Keratinocyte (primary cell): ENCODE results near the gene LGALS13. TPM values are rescaled to one million over a fixed set of nuclear protein-coding genes. Genes with fewer than 3 reads are reported as not detected.

Experiments
- DNase-seq: peaks from one replicate; pipeline ENCODE4 v3.0.0-alpha.2; 2011; ENCODE audit warnings: low read depth, missing footprints, low spot score
- FAIRE-seq: peaks from 2 replicates; lab custom pipeline; 2011; peaks lifted over from hg19 to GRCh38; lab: Jason Lieb, UNC
- H2AFZ ChIP-seq: 2 replicates; pipeline ENCODE4 v1.6.0; 2012; ENCODE audit warnings: low read length, control low read depth, inconsistent platforms; ENCODE audit not compliant: control insufficient read depth
- H3K27ac ChIP-seq: 2 replicates; pipeline ENCODE4 v1.5.1; 2011; ENCODE audit warnings: low read length; ENCODE audit not compliant: control insufficient read depth, insufficient read depth
- H3K27me3 ChIP-seq: 3 replicates; pipeline ENCODE4 v1.6.0; 2011; ENCODE audit warnings: low read length; ENCODE audit not compliant: control insufficient read depth, insufficient read depth; ENCODE audit errors: extremely low read depth
- H3K36me3 ChIP-seq, 2 experiments: 2 replicates in 1 of 2; 3 replicates in 1 of 2; pipeline ENCODE4 v1.5.1; 2011; ENCODE audit warnings: low read length in 2 of 2, mild to moderate bottlenecking in 1 of 2; ENCODE audit not compliant: control insufficient read depth in 2 of 2, insufficient read depth in 2 of 2; ENCODE audit errors: extremely low read depth in 1 of 2
- H3K4me1 ChIP-seq: 3 replicates; pipeline ENCODE4 v1.5.1; 2011; ENCODE audit warnings: low read length; ENCODE audit not compliant: control insufficient read depth, insufficient read depth; ENCODE audit errors: extremely low read depth
- H3K4me2 ChIP-seq: 3 replicates; pipeline ENCODE4 v1.6.0; 2011; ENCODE audit warnings: low read depth, low read length; ENCODE audit not compliant: control insufficient read depth, insufficient read depth; ENCODE audit errors: extremely low read depth
- H3K4me3 ChIP-seq, 3 experiments: fragments of 200-600 bp in 1 of 3; sonication (generic) in 1 of 3; 2 replicates in 2 of 3; 3 replicates in 1 of 3; pipeline ENCODE4 v1.5.1; 2011 to 2016; ENCODE audit warnings: low read length in 3 of 3, mild to moderate bottlenecking in 3 of 3, control low read depth in 2 of 3, inconsistent platforms in 1 of 3, low read depth in 1 of 3, mixed read lengths in 1 of 3, mixed run types in 1 of 3, moderate library complexity in 1 of 3; ENCODE audit not compliant: control insufficient read depth in 2 of 3, insufficient read depth in 2 of 3; ENCODE audit errors: extremely low read depth in 1 of 3
- H3K79me2 ChIP-seq: 2 replicates; pipeline ENCODE4 v1.6.0; 2012; ENCODE audit warnings: low read length; ENCODE audit not compliant: control insufficient read depth, insufficient read depth
- H3K9ac ChIP-seq: 3 replicates; pipeline ENCODE4 v1.6.0; 2011; ENCODE audit warnings: low read length; ENCODE audit not compliant: control insufficient read depth, insufficient read depth; ENCODE audit errors: extremely low read depth
- H3K9me1 ChIP-seq: 3 replicates; pipeline ENCODE4 v1.6.0; 2011; ENCODE audit warnings: low read length; ENCODE audit not compliant: control insufficient read depth, insufficient read depth; ENCODE audit errors: extremely low read depth
- H3K9me3 ChIP-seq: 2 replicates; pipeline ENCODE4 v1.5.1; 2012; ENCODE audit warnings: low read depth, low read length; ENCODE audit not compliant: control insufficient read depth
- H4K20me1 ChIP-seq: 3 replicates; pipeline ENCODE4 v1.6.0; 2011; ENCODE audit warnings: low read length; ENCODE audit not compliant: control insufficient read depth, insufficient read depth; ENCODE audit errors: extremely low read depth
- EZH2 ChIP-seq: IDR thresholded peaks from one replicate; pipeline ENCODE4 v1.6.1; 2012; ENCODE audit warnings: inconsistent platforms, mild to moderate bottlenecking, low read length, moderate library complexity
- dilution Hi-C: fragments of 300-500 bp; cut with MboI; formaldehyde crosslinking; loops from one replicate; pipeline ENCODE4 v1.7.0; 2020; ENCODE audit warnings: low sequenced_read_pairs; ENCODE audit not compliant: extremely low pct_ligation_motif_present
- polyA plus RNA-seq, 5 experiments: library from polyadenylated mRNA; depleted of rRNA in 3 of 5; stranded (reverse) in 3 of 5; stranded (forward) in 1 of 5; unstranded in 1 of 5; fragments of >200 nt; gene quantifications; 1 replicate in 1 of 5; 2 replicates in 3 of 5; 3 replicates in 1 of 5; pipeline versions ENCODE4 v1.2.1 to v1.2.3, GENCODE V29; 2011 to 2012; ENCODE audit warnings: missing spikeins in 2 of 5, low read depth in 1 of 5, low replicate concordance in 1 of 5
- TF ChIP-seq, protein P1 (sequence below), 3 experiments: IDR thresholded peaks in 1 of 3; conservative IDR thresholded peaks in 1 of 3; optimal IDR thresholded peaks in 1 of 3; 2 replicates in 2 of 3; 3 replicates in 1 of 3; pipeline versions ENCODE3 to v1.5.1; 2011; ENCODE audit warnings: low read length in 3 of 3, mild to moderate bottlenecking in 3 of 3, moderate library complexity in 2 of 3, control low read depth in 1 of 3, inconsistent platforms in 1 of 3; ENCODE audit not compliant: insufficient read depth in 2 of 3; ENCODE audit errors: extremely low read depth in 1 of 3

Gene LGALS13
- polyA plus RNA-seq, 1 donor (not counting 4 experiments of a cell fraction or from before 2014, with no cell fraction given) = not detected

DNA sequence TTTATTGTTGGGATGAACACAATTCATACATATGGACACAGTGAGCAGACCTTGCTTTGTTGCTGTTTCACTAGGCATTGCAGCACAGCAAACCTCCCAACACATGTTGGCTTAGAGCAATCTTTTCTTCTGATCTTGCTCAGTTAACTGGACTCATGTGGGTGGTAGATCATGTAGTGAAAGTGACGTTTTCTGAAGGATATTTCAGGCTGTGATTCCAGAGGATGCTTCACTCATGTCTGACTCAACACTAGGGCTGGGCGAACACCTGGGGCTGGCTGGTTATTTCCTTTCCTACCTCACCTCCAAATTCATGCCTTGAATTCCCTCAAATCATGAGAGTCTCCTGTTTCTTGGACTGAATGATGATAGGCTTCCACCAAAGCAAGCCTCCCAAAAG, 14.3 kb upstream of the LGALS13 start:
- H3K79me2 ChIP-seq = no peaks in the 10 kb centered on the region
- no peak overlapping the region for H3K9ac ChIP-seq
- no peak overlapping the region for H3K4me3 ChIP-seq
- no peak overlapping the region for H3K27ac ChIP-seq
- H3K4me2 ChIP-seq = no peak overlapping the region
- dilution Hi-C loops = no loop called here
- no peaks in the 10 kb centered on the region for H3K36me3 ChIP-seq
- H3K9me1 ChIP-seq = no peaks in the 10 kb centered on the region
- H3K9me3 ChIP-seq = no peaks in the 10 kb centered on the region
- H2AFZ ChIP-seq = no peak overlapping the region
- peaks cover 3% of the 10 kb centered on the region for H3K4me1 ChIP-seq
- DNase-seq (no peak), FAIRE-seq (no peak)
- no peaks in the 10 kb centered on the region for H4K20me1 ChIP-seq
- no peak for TF ChIP-seq EZH2
- TF ChIP-seq, protein P1, sequence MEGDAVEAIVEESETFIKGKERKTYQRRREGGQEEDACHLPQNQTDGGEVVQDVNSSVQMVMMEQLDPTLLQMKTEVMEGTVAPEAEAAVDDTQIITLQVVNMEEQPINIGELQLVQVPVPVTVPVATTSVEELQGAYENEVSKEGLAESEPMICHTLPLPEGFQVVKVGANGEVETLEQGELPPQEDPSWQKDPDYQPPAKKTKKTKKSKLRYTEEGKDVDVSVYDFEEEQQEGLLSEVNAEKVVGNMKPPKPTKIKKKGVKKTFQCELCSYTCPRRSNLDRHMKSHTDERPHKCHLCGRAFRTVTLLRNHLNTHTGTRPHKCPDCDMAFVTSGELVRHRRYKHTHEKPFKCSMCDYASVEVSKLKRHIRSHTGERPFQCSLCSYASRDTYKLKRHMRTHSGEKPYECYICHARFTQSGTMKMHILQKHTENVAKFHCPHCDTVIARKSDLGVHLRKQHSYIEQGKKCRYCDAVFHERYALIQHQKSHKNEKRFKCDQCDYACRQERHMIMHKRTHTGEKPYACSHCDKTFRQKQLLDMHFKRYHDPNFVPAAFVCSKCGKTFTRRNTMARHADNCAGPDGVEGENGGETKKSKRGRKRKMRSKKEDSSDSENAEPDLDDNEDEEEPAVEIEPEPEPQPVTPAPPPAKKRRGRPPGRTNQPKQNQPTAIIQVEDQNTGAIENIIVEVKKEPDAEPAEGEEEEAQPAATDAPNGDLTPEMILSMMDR (optimal IDR thresholded peaks at IDR 0.05 in 1 of 3, IDR thresholded peaks at IDR 0.05 in 1 of 3, conservative IDR thresholded peaks at IDR 0.05 in 1 of 3; ENCODE audit: extremely low read depth in 1 of 3, insufficient read depth in 2 of 3, low read length in 3 of 3) = no peak
- no peaks in the 10 kb centered on the region for H3K27me3 ChIP-seq

DNA sequence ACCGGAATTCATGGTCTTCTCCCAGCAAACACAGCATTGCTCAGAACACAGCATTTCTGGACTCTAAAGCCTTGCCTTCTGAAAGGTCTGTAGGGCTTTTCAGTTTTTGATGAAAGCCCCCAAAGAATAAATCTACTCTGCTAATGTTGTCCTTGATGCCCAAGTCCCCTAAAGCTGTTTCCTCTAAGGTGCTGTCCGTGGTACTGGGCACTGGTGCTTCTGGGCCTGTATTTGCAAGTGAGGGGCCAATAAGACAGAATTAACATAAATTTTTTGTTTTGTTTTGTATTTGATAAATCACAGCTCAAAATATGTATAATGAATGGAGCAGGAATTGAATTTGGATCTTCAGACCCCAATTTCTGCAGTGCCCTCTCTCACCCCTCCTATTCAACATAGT, 12.1 kb upstream of the LGALS13 start:
- Histone ChIP-seq H3K4me1 (peaks cover 3% of the 10 kb centered on the region), H3K9me3 (no peaks in the 10 kb centered on the region), H3K9ac (no peak overlapping the region), H3K79me2 (no peaks in the 10 kb centered on the region), H3K4me3 (no peak overlapping the region), H4K20me1 (no peaks in the 10 kb centered on the region), H3K36me3 (no peaks in the 10 kb centered on the region), H3K27me3 (no peaks in the 10 kb centered on the region), H3K27ac (no peak overlapping the region), H3K4me2 (no peak overlapping the region), H2AFZ (no peak overlapping the region), H3K9me1 (no peaks in the 10 kb centered on the region)
- FAIRE-seq = no peak
- TF ChIP-seq EZH2 = no peak
- TF ChIP-seq, protein P1 (optimal IDR thresholded peaks at IDR 0.05 in 1 of 3, IDR thresholded peaks at IDR 0.05 in 1 of 3, conservative IDR thresholded peaks at IDR 0.05 in 1 of 3; ENCODE audit: extremely low read depth in 1 of 3, insufficient read depth in 2 of 3, low read length in 3 of 3) = no peak
- dilution Hi-C loops = no loop called here
- no peak for DNase-seq
